ENCODE data around the gene MYH10.

DNA sequence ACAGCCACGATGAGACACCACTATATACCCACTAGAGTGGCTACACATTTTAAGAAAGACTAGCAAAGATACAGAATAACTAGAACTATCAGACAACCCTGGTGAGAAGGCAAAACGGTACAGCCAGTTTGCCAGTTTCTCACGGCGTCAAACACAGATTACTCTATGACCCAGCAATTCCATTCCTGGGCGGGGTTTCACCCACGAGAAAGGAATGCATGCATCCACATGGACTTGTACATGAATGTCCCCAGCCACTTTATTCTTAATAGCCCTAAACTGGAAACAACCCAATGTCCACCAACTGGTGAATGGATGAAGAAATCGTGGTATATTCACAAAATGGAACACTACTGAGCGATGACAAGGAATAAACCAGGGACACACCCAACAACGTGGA, 74.5 kb downstream of the MYH10 start:
- TF ChIP-seq, protein P1, sequence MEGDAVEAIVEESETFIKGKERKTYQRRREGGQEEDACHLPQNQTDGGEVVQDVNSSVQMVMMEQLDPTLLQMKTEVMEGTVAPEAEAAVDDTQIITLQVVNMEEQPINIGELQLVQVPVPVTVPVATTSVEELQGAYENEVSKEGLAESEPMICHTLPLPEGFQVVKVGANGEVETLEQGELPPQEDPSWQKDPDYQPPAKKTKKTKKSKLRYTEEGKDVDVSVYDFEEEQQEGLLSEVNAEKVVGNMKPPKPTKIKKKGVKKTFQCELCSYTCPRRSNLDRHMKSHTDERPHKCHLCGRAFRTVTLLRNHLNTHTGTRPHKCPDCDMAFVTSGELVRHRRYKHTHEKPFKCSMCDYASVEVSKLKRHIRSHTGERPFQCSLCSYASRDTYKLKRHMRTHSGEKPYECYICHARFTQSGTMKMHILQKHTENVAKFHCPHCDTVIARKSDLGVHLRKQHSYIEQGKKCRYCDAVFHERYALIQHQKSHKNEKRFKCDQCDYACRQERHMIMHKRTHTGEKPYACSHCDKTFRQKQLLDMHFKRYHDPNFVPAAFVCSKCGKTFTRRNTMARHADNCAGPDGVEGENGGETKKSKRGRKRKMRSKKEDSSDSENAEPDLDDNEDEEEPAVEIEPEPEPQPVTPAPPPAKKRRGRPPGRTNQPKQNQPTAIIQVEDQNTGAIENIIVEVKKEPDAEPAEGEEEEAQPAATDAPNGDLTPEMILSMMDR (IDR thresholded peaks at IDR 0.05; ENCODE audit: insufficient read depth, low read length, poor library complexity, severe bottlenecking): no peak
- TF ChIP-seq EZH2phosphoT487 (conservative IDR thresholded peaks at IDR 0.05; ENCODE audit: low read length): no peak
